GM21825 (cell line): ENCODE results near the gene MAP3K7.

ENCODE experiments used
- ATAC-seq: cut with Tn5 transposase; IDR thresholded peaks from one replicate; pipeline ENCODE4 v1.9.1; 2021; ENCODE audit warnings: mild to moderate bottlenecking, moderate library complexity; ENCODE audit not compliant: unreplicated experiment

The MAP3K7 gene

DNA sequence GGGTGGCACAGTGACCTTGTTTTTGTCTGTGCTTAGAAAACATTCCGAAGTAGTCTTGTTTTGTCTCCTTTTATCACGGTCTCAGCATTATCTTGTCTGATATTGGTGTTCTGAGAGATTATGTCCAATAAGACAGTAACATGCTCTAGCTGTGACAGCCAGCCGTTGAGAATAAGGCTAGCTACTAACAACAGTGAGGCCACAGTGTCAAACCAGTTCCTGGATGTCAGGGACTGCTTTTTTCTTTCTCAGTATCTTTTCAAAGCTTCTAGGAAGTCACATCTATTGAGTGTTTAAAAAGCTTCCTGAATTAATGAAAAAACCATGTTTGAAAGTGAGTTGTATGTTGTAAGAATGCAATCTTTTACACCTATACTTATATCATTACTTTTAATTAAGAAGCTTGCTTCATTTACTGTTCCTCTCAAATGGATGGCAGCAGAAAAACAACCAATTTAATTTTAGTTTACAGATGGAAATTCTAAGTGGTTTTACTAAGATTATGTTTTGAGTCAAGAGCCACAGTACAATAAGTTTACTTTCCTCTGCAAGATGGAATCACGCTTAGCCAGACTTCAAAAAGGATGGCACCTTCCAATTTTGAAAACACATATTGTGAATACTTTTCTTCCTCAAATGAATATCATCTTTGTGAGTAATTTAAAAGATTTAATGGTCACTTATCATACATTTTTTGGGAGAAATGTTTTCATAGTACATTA is 53.1 kb downstream of the MAP3K7 start:
- ATAC-seq = no peak

GRCh38 chr6:90530882-90531281 is 56.0 kb downstream of the MAP3K7 start:
- ATAC-seq = no peak

DNA sequence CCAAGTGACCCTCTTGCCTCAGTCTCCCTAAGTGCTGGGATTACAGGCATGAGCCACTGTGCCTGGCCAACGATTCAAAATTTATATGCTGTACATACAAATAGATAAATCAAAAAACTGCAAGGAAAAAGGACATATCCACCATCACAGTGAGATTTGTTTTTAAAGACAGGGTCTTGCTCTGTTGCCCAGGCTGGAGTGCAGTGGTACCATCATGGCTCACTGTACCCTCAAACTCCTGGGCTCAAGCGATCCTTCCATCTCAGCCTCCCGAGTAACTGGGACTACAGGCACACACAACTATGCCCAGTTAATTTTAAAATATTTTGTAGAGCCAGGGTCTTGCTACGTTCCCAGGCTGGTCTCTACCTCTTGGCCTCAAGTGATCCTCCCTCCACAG is 61.5 kb downstream of the MAP3K7 start:
- no peak for ATAC-seq

DNA sequence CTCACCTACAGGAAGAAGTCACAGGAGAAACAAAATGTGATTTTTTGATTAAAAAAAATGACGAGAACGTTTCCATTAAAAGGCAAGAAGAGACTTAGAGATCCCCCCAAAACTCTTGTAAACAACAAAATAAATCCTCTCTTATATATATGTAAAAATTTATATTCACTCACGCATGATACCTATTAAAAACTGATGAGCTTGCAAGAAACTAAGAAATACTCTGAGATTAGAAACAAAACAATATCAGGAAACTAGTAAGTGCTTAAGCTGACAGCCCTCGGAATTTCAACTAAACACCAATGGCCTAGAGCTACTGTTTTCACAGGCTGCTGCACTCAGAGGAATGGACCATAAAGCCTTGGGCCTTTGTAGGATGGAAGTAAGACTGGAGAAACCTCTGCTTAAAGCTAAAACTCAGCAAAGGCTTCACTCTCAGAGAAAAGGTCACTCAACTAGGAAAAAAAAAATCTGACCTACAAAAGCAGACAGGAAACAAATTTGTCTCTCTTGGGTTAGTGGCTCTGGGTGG is 63.0 kb downstream of the MAP3K7 start:
- no peak for ATAC-seq

- ATAC-seq = no peak
These were observed 64.9 kb downstream of the MAP3K7 start for GRCh38 chr6:90521955-90522354.

- ATAC-seq = no peak
These were observed 70.7 kb downstream of the MAP3K7 start for GRCh38 chr6:90516074-90516660.

- ATAC-seq = no peak
These were observed 72.4 kb downstream of the MAP3K7 start for GRCh38 chr6:90514496-90514895.

- ATAC-seq = no peak
These were observed 78.1 kb downstream of the MAP3K7 start for GRCh38 chr6:90508753-90509152.

GRCh38 chr6:90502866-90503407 is 83.9 kb downstream of the MAP3K7 start:
- peak; percentile 84 for ATAC-seq

DNA sequence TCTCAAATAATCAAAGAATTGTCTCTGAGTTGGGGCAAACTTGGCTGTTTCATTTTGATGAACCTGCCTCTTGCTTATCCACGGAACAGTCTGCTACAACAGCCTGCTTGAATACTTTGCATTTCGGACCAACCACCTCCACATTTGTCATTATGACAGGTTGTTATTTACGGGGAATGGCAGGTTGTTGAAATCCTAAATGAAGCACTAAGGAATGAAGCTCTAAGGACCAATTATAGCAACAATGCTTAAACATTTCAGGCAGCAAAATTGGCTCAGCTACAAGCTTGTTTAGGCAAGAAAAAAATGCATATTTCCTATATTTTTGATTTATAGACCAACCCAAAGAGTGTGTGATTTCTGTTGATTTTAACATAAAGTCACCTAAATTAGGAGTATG is 84.5 kb downstream of the MAP3K7 start:
- ATAC-seq = no peak

DNA sequence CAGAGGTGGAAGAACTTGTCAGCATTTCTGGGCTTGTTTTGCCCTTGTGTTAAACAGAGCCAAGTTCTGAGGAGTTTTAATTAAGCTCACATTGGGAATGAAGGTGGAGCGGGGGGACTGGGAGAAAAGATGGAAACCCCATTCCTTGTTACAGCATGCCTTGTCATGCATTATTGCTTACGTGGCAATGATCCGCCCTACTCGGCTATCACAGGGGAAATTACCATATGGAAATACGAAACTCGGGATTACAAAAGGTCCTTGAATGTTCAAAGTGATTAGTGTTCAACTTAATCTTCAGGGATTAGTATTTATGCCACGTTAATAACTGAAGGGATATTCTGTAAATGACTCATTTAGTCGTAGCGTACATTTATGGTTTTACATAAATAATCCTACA is 86.4 kb downstream of the MAP3K7 start:
- no peak for ATAC-seq

- ATAC-seq = no peak
These were observed 89.5 kb downstream of the MAP3K7 start for GRCh38 chr6:90497411-90497810.

GRCh38 chr6:90496258-90497016 is 90.4 kb downstream of the MAP3K7 start:
- no peak for ATAC-seq

GRCh38 chr6:90495216-90495817 is 91.6 kb downstream of the MAP3K7 start:
- no peak for ATAC-seq

DNA sequence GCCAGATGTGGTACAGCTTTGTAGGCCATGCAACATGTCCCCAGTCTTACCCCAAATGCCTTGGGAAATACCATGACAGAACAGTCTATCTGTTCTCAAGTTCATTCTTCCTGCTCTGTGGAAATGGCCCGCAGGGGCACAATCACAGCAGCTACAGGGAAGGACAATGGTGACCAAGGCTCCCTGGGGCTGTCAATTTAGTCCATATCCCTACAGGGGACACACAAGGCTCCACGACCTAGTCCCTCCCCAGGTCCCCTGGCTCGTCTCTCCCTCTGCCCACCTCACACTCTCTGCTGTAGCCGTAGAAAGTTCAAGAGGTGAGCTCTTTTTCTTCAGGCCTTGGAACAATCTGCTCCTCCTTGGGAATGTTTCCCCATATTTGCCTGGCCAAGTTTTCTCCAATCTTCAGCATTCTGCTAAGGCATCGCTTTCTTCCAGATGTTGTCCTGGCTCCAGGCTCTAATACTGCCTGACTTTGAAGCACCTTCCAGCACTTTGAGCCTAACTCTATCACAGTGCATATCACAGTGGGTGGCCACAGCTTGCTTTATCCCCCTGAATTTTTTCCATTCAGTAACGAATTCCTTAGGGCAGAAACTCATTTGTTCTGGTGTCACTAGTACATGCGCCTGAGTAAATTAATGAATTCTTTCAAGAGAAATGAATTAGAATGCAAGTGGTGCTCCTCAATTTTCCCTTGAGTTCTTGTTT is 92.6 kb downstream of the MAP3K7 start:
- ATAC-seq = no peak

GRCh38 chr6:90493332-90493731 is 93.5 kb downstream of the MAP3K7 start:
- ATAC-seq = no peak

- ATAC-seq = no peak
These were observed 94.1 kb downstream of the MAP3K7 start for GRCh38 chr6:90492798-90493197.

DNA sequence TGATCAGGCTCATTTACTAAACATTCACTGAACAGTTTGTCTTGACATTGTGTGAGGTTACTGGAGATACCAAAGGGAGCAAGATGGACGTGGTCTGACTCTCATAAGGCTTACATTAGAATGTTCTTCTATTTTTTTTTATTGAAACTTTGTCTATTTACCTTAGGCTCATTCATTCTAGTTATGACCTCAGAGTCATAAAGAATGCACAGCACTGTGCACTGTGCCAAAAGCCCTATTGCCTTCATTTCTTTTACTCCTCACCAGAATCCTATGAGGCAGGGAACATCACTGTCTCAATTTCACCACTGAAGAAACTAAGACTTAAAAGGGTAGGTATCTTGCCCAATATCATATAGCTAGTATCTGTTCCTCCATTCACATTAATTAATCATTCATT is 94.5 kb downstream of the MAP3K7 start:
- ATAC-seq = no peak

GRCh38 chr6:90490030-90490716 is 96.7 kb downstream of the MAP3K7 start:
- no peak for ATAC-seq

DNA sequence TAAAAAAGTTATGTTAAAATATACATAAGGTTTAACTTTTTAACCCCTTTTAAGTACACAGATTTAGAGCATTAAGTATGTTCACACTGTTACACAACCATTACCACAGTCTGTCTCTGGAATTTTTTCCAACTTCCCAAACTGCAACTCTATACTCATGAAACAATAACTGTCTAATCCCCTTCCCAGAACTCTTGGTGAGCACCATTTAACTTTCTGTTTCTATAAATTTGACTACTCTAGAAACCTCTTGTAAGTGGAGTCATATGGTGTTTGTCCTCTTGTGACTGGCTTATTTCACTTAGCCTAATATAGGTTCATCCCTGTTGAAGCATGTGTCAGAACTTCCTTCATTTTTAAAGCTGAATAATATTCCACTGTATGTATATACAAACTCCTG is 98.1 kb downstream of the MAP3K7 start:
- no peak for ATAC-seq
